GM23248 (cell line): ENCODE results near the gene DDAH1.

Experiments used
- EZH2 ChIP-seq: fragments of 200-600 bp; sonication (generic); IDR thresholded peaks from 2 replicates; pipeline ENCODE4 v1.6.1; 2018; ENCODE audit warnings: antibody characterized with exemption, mild to moderate bottlenecking; ENCODE audit not compliant: insufficient read depth, poor library complexity, severe bottlenecking
- EZH2phosphoT487 ChIP-seq: fragments of 200-600 bp; sonication (generic); IDR thresholded peaks from 2 replicates; pipeline ENCODE4 v1.6.1; 2018; ENCODE audit warnings: antibody characterized with exemption, moderate library complexity, mild to moderate bottlenecking, low read depth; ENCODE audit not compliant: insufficient read depth

DNA sequence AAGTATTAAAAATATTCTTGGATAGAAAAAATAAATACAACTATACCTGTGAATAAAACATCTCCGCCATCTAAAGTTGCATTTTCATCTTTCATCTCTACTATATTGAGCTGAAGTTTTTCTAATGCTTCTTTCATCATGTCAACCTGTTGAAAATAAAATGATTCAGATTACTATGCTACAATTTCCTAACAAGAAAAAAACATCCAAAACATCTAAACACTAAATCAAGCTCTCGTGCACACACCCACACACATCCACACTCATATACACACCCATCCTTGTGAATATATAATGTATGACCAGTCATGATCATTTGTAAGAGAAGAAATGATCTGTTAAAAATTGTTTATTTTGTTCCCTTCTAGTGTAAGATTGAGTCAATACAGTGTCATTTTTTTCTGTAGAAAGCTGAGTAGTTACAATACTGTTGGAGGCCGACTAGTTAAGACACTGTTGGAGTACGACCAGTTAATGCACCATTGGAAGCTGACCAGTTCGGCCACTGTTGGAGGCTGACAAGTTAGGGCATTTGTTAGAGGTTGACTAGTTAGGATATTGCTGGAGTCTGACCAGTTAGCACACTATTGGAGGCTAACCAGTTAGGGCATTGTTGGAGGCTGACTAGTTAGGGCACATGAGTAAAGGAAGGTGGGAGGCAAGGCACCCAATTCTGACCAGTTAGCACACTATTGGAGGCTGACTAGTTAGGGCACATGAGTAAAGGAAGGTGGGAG, 106.1 kb downstream of the DDAH1 start:
- no peak for TF ChIP-seq EZH2
- TF ChIP-seq EZH2phosphoT487: no peak
